ENCODE measurements around the gene UGT1A6. TPM values are rescaled to one million over a fixed set of nuclear protein-coding genes. Genes with fewer than 3 reads are reported as not detected.

UGT1A6 gene
- total RNA-seq, 1 donor, result not detected

GRCh38 chr2:233803292-233803911, 110.7 kb downstream of the UGT1A6 start:
- Histone ChIP-seq H2AFZ (ENCODE audit: low read length) (no peak overlapping the region), H3K9me3 (ENCODE audit: low read depth, low read length) (no peaks in the 10 kb centered on the region), H3K4me2 (ENCODE audit: insufficient read depth, low read length) (no peak overlapping the region), H4K20me1 (ENCODE audit: insufficient read depth, low read length) (no peaks in the 10 kb centered on the region), H3K4me1 (ENCODE audit: insufficient read depth, low read length) (no peaks in the 10 kb centered on the region), H3K27ac (ENCODE audit: low read depth, low read length) (no peak overlapping the region), H3K79me2 (ENCODE audit: insufficient read depth, low read length) (no peaks in the 10 kb centered on the region), H3K27me3 (ENCODE audit: insufficient read depth, low read length) (peaks cover 24% of the 10 kb centered on the region), H3K4me3 (ENCODE audit: insufficient read depth, low read length) (no peak overlapping the region), H3K36me3 (ENCODE audit: insufficient read depth, low read length) (no peaks in the 10 kb centered on the region)
- TF ChIP-seq CTCF (IDR thresholded peaks at IDR 0.05; ENCODE audit: extremely low read depth, low read depth, low read length), result no peak
- DNase-seq (ENCODE audit: insufficient read length, low spot score, missing footprints), result no peak

GRCh38 chr2:233803994-233804393, 111.3 kb downstream of the UGT1A6 start:
- no peaks in the 10 kb centered on the region for H3K36me3 ChIP-seq (ENCODE audit: insufficient read depth, low read length)
- peak; percentile 32 for DNase-seq (ENCODE audit: insufficient read length, low spot score, missing footprints)
- peaks cover 30% of the 10 kb centered on the region for H3K27me3 ChIP-seq (ENCODE audit: insufficient read depth, low read length)
- H3K4me1 ChIP-seq (ENCODE audit: insufficient read depth, low read length), result no peaks in the 10 kb centered on the region
- H3K79me2 ChIP-seq (ENCODE audit: insufficient read depth, low read length), result no peaks in the 10 kb centered on the region
- no peaks in the 10 kb centered on the region for H3K9me3 ChIP-seq (ENCODE audit: low read depth, low read length)
- no peak overlapping the region for H3K27ac ChIP-seq (ENCODE audit: low read depth, low read length)
- H3K4me2 ChIP-seq (ENCODE audit: insufficient read depth, low read length), result no peak overlapping the region
- H2AFZ ChIP-seq (ENCODE audit: low read length), result no peak overlapping the region
- no peak overlapping the region for H3K4me3 ChIP-seq (ENCODE audit: insufficient read depth, low read length)
- no peaks in the 10 kb centered on the region for H4K20me1 ChIP-seq (ENCODE audit: insufficient read depth, low read length)
- TF ChIP-seq CTCF (IDR thresholded peaks at IDR 0.05; ENCODE audit: extremely low read depth, low read depth, low read length), result no peak

- Histone ChIP-seq H3K27ac (ENCODE audit: low read depth, low read length) (no peak overlapping the region), H4K20me1 (ENCODE audit: insufficient read depth, low read length) (no peaks in the 10 kb centered on the region)
Observed at GRCh38 chr2:233807215-233807865, 114.7 kb downstream of the UGT1A6 start.

More at GRCh38 chr2:233807215-233807865, 114.7 kb downstream of the UGT1A6 start:
- H3K9me3 ChIP-seq (ENCODE audit: low read depth, low read length), result no peaks in the 10 kb centered on the region
- no peaks in the 10 kb centered on the region for H3K36me3 ChIP-seq (ENCODE audit: insufficient read depth, low read length)
- H3K79me2 ChIP-seq (ENCODE audit: insufficient read depth, low read length), result no peaks in the 10 kb centered on the region
- peak; percentile 30 for TF ChIP-seq CTCF (IDR thresholded peaks at IDR 0.05; ENCODE audit: extremely low read depth, low read depth, low read length)
- peaks cover 41% of the 10 kb centered on the region for H3K27me3 ChIP-seq (ENCODE audit: insufficient read depth, low read length)
- H3K4me2 ChIP-seq (ENCODE audit: insufficient read depth, low read length), result no peak overlapping the region
- H3K4me3 ChIP-seq (ENCODE audit: insufficient read depth, low read length), result no peak overlapping the region
- no peak overlapping the region for H2AFZ ChIP-seq (ENCODE audit: low read length)
- H3K4me1 ChIP-seq (ENCODE audit: insufficient read depth, low read length), result no peaks in the 10 kb centered on the region
- DNase-seq (ENCODE audit: insufficient read length, low spot score, missing footprints), result no peak

Measured in osteoblast (primary cell).